ENCODE measurements around the gene GABBR2. TPM values are rescaled to one million over a fixed set of nuclear protein-coding genes. Genes with fewer than 3 reads are reported as not detected.

The GABBR2 gene
- total and polyA plus RNA-seq, 4 donors: 20.0 to 140 (median 93.3) TPM

GRCh38 chr9:98310752-98311392, 397.9 kb downstream of the GABBR2 start:
- WGBS (ENCODE audit: insufficient coverage): 90% methylated on average over 5 of the region's 6 CpGs

GRCh38 chr9:98306384-98307145, 402.2 kb downstream of the GABBR2 start:
- Histone ChIP-seq H3K4me1 (ENCODE audit: control insufficient read depth, insufficient read depth, low read length) (peaks cover 8% of the 10 kb centered on the region), H3K4me3 (ENCODE audit: low read depth, low read length) (no peak overlapping the region), H3K27me3 (ENCODE audit: control insufficient read depth, insufficient read depth, low read length) (no peaks in the 10 kb centered on the region), H3K9me3 (ENCODE audit: control insufficient read depth, insufficient read depth, low read length) (no peaks in the 10 kb centered on the region), H3K27ac (ENCODE audit: low read depth, low read length) (no peak overlapping the region), H3K36me3 (ENCODE audit: control insufficient read depth, insufficient read depth, low read length) (peaks cover 54% of the 10 kb centered on the region)
- DNase-seq (ENCODE audit: low read depth in 4 of 6, low spot score in 6 of 6): no peak
- 53% methylated on average over 2 of the region's 7 CpGs for WGBS (ENCODE audit: insufficient coverage)

More at GRCh38 chr9:98310752-98311392, 397.9 kb downstream of the GABBR2 start:
- H3K27me3 ChIP-seq (ENCODE audit: control insufficient read depth, insufficient read depth, low read length): no peaks in the 10 kb centered on the region
- H3K36me3 ChIP-seq (ENCODE audit: control insufficient read depth, insufficient read depth, low read length): peaks cover 22% of the 10 kb centered on the region
- peaks cover 12% of the 10 kb centered on the region for H3K4me1 ChIP-seq (ENCODE audit: control insufficient read depth, insufficient read depth, low read length)
- H3K27ac ChIP-seq (ENCODE audit: low read depth, low read length): no peak overlapping the region
- DNase-seq (ENCODE audit: low read depth in 4 of 6, low spot score in 6 of 6): no peak
- no peak overlapping the region for H3K4me3 ChIP-seq (ENCODE audit: low read depth, low read length)
- H3K9me3 ChIP-seq (ENCODE audit: control insufficient read depth, insufficient read depth, low read length): no peaks in the 10 kb centered on the region

- no peak for DNase-seq (ENCODE audit: low read depth in 4 of 6, low spot score in 6 of 6)
- WGBS (ENCODE audit: insufficient coverage): 78% methylated on average over 4 of the region's 4 CpGs
- H3K27ac ChIP-seq (ENCODE audit: low read depth, low read length): no peak overlapping the region
- H3K4me3 ChIP-seq (ENCODE audit: low read depth, low read length): no peak overlapping the region
- no peaks in the 10 kb centered on the region for H3K27me3 ChIP-seq (ENCODE audit: control insufficient read depth, insufficient read depth, low read length)
- no peaks in the 10 kb centered on the region for H3K9me3 ChIP-seq (ENCODE audit: control insufficient read depth, insufficient read depth, low read length)
- peaks cover 8% of the 10 kb centered on the region for H3K4me1 ChIP-seq (ENCODE audit: control insufficient read depth, insufficient read depth, low read length)
- peaks cover 62% of the 10 kb centered on the region for H3K36me3 ChIP-seq (ENCODE audit: control insufficient read depth, insufficient read depth, low read length)
Measured at GRCh38 chr9:98304381-98304780, 404.4 kb downstream of the GABBR2 start.

- H3K36me3 ChIP-seq (ENCODE audit: control insufficient read depth, insufficient read depth, low read length): peaks cover 65% of the 10 kb centered on the region
- no peaks in the 10 kb centered on the region for H3K27me3 ChIP-seq (ENCODE audit: control insufficient read depth, insufficient read depth, low read length)
- H3K27ac ChIP-seq (ENCODE audit: low read depth, low read length): no peak overlapping the region
- peaks cover 8% of the 10 kb centered on the region for H3K4me1 ChIP-seq (ENCODE audit: control insufficient read depth, insufficient read depth, low read length)
- 82% methylated on average over 4 of the region's 8 CpGs for WGBS (ENCODE audit: insufficient coverage)
- no peak for DNase-seq (ENCODE audit: low read depth in 4 of 6, low spot score in 6 of 6)
- H3K9me3 ChIP-seq (ENCODE audit: control insufficient read depth, insufficient read depth, low read length): no peaks in the 10 kb centered on the region
- no peak overlapping the region for H3K4me3 ChIP-seq (ENCODE audit: low read depth, low read length)
Measured at GRCh38 chr9:98303633-98304125, 405.1 kb downstream of the GABBR2 start.

- Histone ChIP-seq H3K36me3 (ENCODE audit: control insufficient read depth, insufficient read depth, low read length) (peaks cover 67% of the 10 kb centered on the region), H3K27me3 (ENCODE audit: control insufficient read depth, insufficient read depth, low read length) (no peaks in the 10 kb centered on the region), H3K4me1 (ENCODE audit: control insufficient read depth, insufficient read depth, low read length) (peaks cover 8% of the 10 kb centered on the region), H3K9me3 (ENCODE audit: control insufficient read depth, insufficient read depth, low read length) (no peaks in the 10 kb centered on the region), H3K4me3 (ENCODE audit: low read depth, low read length) (no peak overlapping the region), H3K27ac (ENCODE audit: low read depth, low read length) (no peak overlapping the region)
- 83% methylated on average over 7 of the region's 13 CpGs for WGBS (ENCODE audit: insufficient coverage)
- no peak for DNase-seq (ENCODE audit: low read depth in 4 of 6, low spot score in 6 of 6)
Measured at GRCh38 chr9:98302938-98303632, 405.6 kb downstream of the GABBR2 start.

GRCh38 chr9:98302150-98302549, 406.6 kb downstream of the GABBR2 start:
- no peak for DNase-seq (ENCODE audit: low read depth in 4 of 6, low spot score in 6 of 6)
- H3K9me3 ChIP-seq (ENCODE audit: control insufficient read depth, insufficient read depth, low read length): no peaks in the 10 kb centered on the region
- no peak overlapping the region for H3K4me3 ChIP-seq (ENCODE audit: low read depth, low read length)
- 92% methylated on average over 2 of the region's 5 CpGs for WGBS (ENCODE audit: insufficient coverage)
- H3K27ac ChIP-seq (ENCODE audit: low read depth, low read length): no peak overlapping the region
- H3K27me3 ChIP-seq (ENCODE audit: control insufficient read depth, insufficient read depth, low read length): no peaks in the 10 kb centered on the region
- H3K36me3 ChIP-seq (ENCODE audit: control insufficient read depth, insufficient read depth, low read length): peaks cover 63% of the 10 kb centered on the region
- peaks cover 8% of the 10 kb centered on the region for H3K4me1 ChIP-seq (ENCODE audit: control insufficient read depth, insufficient read depth, low read length)

- Histone ChIP-seq H3K36me3 (ENCODE audit: control insufficient read depth, insufficient read depth, low read length) (peaks cover 56% of the 10 kb centered on the region), H3K9me3 (ENCODE audit: control insufficient read depth, insufficient read depth, low read length) (no peaks in the 10 kb centered on the region), H3K4me1 (ENCODE audit: control insufficient read depth, insufficient read depth, low read length) (peaks cover 8% of the 10 kb centered on the region), H3K4me3 (ENCODE audit: low read depth, low read length) (no peak overlapping the region), H3K27ac (ENCODE audit: low read depth, low read length) (no peak overlapping the region), H3K27me3 (ENCODE audit: control insufficient read depth, insufficient read depth, low read length) (no peaks in the 10 kb centered on the region)
- DNase-seq (ENCODE audit: low read depth in 4 of 6, low spot score in 6 of 6): no peak
- WGBS (ENCODE audit: insufficient coverage): 100% methylated on average over 1 of the region's 3 CpGs
Measured at GRCh38 chr9:98300611-98301010, 408.1 kb downstream of the GABBR2 start.

GRCh38 chr9:98298476-98298875, 410.3 kb downstream of the GABBR2 start:
- Histone ChIP-seq H3K27me3 (ENCODE audit: control insufficient read depth, insufficient read depth, low read length) (no peaks in the 10 kb centered on the region), H3K4me3 (ENCODE audit: low read depth, low read length) (no peak overlapping the region), H3K27ac (ENCODE audit: low read depth, low read length) (no peak overlapping the region), H3K36me3 (ENCODE audit: control insufficient read depth, insufficient read depth, low read length) (peaks cover 43% of the 10 kb centered on the region), H3K9me3 (ENCODE audit: control insufficient read depth, insufficient read depth, low read length) (no peaks in the 10 kb centered on the region), H3K4me1 (ENCODE audit: control insufficient read depth, insufficient read depth, low read length) (peaks cover 3% of the 10 kb centered on the region)
- no peak for DNase-seq (ENCODE audit: low read depth in 4 of 6, low spot score in 6 of 6)

- 87% methylated on average over 3 of the region's 6 CpGs for WGBS (ENCODE audit: insufficient coverage)
- Histone ChIP-seq H3K9me3 (ENCODE audit: control insufficient read depth, insufficient read depth, low read length) (no peaks in the 10 kb centered on the region), H3K27ac (ENCODE audit: low read depth, low read length) (no peak overlapping the region), H3K27me3 (ENCODE audit: control insufficient read depth, insufficient read depth, low read length) (no peaks in the 10 kb centered on the region), H3K36me3 (ENCODE audit: control insufficient read depth, insufficient read depth, low read length) (peaks cover 38% of the 10 kb centered on the region), H3K4me3 (ENCODE audit: low read depth, low read length) (no peak overlapping the region), H3K4me1 (ENCODE audit: control insufficient read depth, insufficient read depth, low read length) (no peaks in the 10 kb centered on the region)
- no peak for DNase-seq (ENCODE audit: low read depth in 4 of 6, low spot score in 6 of 6)
Measured at GRCh38 chr9:98295824-98296223, 412.9 kb downstream of the GABBR2 start.

All from spinal cord (tissue), 10 donors.